HTERT RPE-1 (cell line): Measurements from ENCODE around the gene DST.

Experiments
- in situ Hi-C: fragments of 300-500 bp; cut with MboI; formaldehyde crosslinking; loops from 4 replicates; pipeline ENCODE4 v1.14.3; 2020; ENCODE audit warnings: low sequenced_read_pairs

DST gene

GRCh38 chr6:56540232-56541029 is 102.3 kb downstream of the DST start:
- in situ Hi-C loops: no loop called here

- in situ Hi-C loops: no loop called here
Measured at GRCh38 chr6:56539527-56540105, 103.1 kb downstream of the DST start.

- in situ Hi-C loops: no loop called here
Measured at GRCh38 chr6:56538851-56539250, 103.8 kb downstream of the DST start.

- in situ Hi-C loops: no loop called here
Measured at GRCh38 chr6:56537223-56537770, 105.4 kb downstream of the DST start.

- in situ Hi-C loops: no loop called here
Measured at GRCh38 chr6:56536536-56536935, 106.2 kb downstream of the DST start.

GRCh38 chr6:56535626-56536025 is 107.1 kb downstream of the DST start:
- in situ Hi-C loops: no loop called here

GRCh38 chr6:56534680-56535419 is 107.8 kb downstream of the DST start:
- in situ Hi-C loops: no loop called here

- in situ Hi-C loops: no loop called here
Measured at GRCh38 chr6:56532766-56533551, 109.7 kb downstream of the DST start.

- in situ Hi-C loops: no loop called here
Measured at GRCh38 chr6:56531839-56532595, 110.7 kb downstream of the DST start.

GRCh38 chr6:56529594-56530191 is 113.0 kb downstream of the DST start:
- in situ Hi-C loops: no loop called here

GRCh38 chr6:56528412-56528841 is 114.3 kb downstream of the DST start:
- in situ Hi-C loops: no loop called here

GRCh38 chr6:56527934-56528333 is 114.8 kb downstream of the DST start:
- in situ Hi-C loops: no loop called here

GRCh38 chr6:56526860-56527544 is 115.7 kb downstream of the DST start:
- in situ Hi-C loops: no loop called here

GRCh38 chr6:56525974-56526789 is 116.5 kb downstream of the DST start:
- in situ Hi-C loops: no loop called here

GRCh38 chr6:56524891-56525703 is 117.6 kb downstream of the DST start:
- in situ Hi-C loops: no loop called here

- in situ Hi-C loops: no loop called here
Measured at GRCh38 chr6:56522495-56523270, 120.0 kb downstream of the DST start.

GRCh38 chr6:56521976-56522375 is 120.7 kb downstream of the DST start:
- in situ Hi-C loops: no loop called here
